ENCODE measurements around the gene CFAP141. TPM values are rescaled to one million over a fixed set of nuclear protein-coding genes. Genes with fewer than 3 reads are reported as not detected.

CFAP141 gene
- total and polyA plus RNA-seq, 2 of the 13 experiments (the other 11 are each of a cell fraction or from before 2014, with no cell fraction given) = not detected

GRCh38 chr1:154220071-154220969, 14.2 kb upstream of the CFAP141 start, which contains the start of gene UBAP2L (continued):
- TF ChIP-seq HMGXB4 (CRISPR knock-in tag; IDR thresholded peaks at IDR 0.05; ENCODE audit: borderline replicate concordance in 1 of 2, low read depth in 1 of 2) (peak; percentile 65 to 87; a peak in 2 of 4 replicates), CENPX (CRISPR knock-in tag; IDR thresholded peaks at IDR 0.05) (no peak), ZNF576 (CRISPR knock-in tag; IDR thresholded peaks at IDR 0.05) (0 out of 2 replicates have a peak, but pooled peaks have one; percentile 52), NFAT5 (CRISPR knock-in tag; IDR thresholded peaks at IDR 0.05) (peak; percentile 94; the same call in 1 of the 2 replicates), TAF1 (CRISPR knock-in tag; IDR thresholded peaks at IDR 0.05) (peak; percentile 97), RFX1 (IDR thresholded peaks at IDR 0.05) (no peak), ZBTB40 (IDR thresholded peaks at IDR 0.05) (no peak), ZBTB40 (CRISPR knock-in tag; IDR thresholded peaks at IDR 0.05) (peak; percentile 83), DR1 (CRISPR knock-in tag; IDR thresholded peaks at IDR 0.05) (peak; percentile 91), SATB2 (CRISPR knock-in tag; IDR thresholded peaks at IDR 0.05) (no peak; the same call in none of the 2 replicates), ZFP36L1 (CRISPR knock-in tag; IDR thresholded peaks at IDR 0.05) (peak; percentile 91)

All from HepG2 (cell line).